EH (cell line): ENCODE results near the gene SH3RF2.
"Not testable (repeated sequence)": the region's sequence is repeated elsewhere in the genome, so short reads cannot be mapped to it uniquely, and the experiment has no call there.

Experiments used
- DNase-seq: peaks from one replicate; pipeline ENCODE4 v3.0.0-alpha.2; 2015; ENCODE audit warnings: low read depth

SH3RF2 gene

DNA sequence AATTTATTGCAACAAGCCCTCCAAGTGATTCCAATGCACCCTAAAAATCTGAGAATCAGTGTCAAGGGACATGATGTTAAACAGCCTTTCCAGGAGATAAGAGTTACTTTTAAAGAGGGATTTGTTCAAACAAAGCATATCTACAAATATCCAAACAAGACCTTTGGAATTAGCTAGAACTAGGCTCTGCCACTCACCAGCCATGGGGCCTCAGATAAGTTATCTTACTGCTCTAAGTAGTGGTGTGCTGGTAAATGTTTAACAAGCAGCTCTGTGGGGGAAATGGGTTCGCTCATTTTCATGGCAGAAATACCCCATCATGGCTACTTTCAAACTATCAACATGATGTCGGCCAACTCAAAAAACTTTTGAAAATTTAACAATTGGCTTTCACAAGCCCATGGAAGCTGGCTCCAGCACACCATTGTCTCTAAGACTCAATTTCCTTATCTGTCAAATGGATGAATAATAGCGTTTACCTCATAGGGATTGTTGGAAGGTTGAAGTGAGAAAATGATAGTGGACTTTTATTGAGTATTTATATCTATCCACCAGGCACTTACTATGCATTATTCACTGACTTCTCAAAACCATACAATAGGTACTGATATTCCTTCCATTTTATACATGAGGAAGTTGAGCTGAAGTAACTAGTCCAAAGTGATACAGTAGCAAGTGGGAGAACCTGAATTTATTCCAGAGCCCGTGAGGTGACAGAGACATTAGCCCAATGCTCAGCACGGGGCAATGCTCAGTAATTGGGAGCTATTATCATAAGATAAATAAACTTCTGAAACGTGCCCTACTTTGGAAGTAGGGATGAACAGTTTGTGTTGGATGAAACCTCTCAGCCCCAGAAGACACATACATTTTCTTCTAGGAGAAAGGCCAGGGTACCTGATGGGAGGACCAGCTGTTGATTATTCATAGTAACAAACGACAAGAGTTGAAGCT lies 43.2 kb downstream of the SH3RF2 start:
- no peak for DNase-seq

DNA sequence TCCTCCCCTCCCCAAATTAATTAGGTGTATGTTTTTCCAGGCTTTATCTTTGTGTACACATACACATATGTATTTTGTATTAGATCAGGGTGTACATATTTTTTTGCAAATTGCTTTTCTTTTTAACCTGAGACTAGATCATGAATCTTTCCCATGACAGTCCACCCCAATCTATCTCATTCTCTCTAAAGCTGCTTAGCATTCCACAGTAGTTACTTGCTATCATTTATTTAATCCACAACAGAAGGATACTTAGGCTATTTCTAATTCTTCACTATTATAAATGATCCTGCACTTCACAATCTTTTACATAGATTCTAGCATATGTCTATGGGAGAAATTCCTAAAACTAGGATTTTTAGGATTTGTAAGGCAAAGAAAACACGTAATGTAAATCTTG lies 43.9 kb downstream of the SH3RF2 start:
- peak; percentile 22 for DNase-seq

DNA sequence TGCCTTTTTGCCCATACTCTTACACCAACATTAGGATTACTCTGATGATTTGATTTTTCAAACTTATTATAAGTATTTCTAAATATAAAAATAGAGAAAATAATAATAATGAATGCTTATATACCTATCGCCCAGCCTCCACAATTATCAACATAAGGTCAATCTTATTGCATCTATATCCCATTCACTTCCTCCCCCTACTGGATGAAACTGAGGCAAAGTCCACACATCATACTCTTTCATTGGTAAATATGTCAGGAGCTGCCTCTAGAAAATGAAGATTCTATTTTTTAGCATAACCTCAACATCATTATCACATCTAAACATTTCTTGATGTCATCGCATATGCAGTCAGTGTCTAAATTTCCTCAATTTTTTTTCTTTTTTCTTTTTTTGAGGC lies 44.3 kb downstream of the SH3RF2 start:
- no peak for DNase-seq

DNA sequence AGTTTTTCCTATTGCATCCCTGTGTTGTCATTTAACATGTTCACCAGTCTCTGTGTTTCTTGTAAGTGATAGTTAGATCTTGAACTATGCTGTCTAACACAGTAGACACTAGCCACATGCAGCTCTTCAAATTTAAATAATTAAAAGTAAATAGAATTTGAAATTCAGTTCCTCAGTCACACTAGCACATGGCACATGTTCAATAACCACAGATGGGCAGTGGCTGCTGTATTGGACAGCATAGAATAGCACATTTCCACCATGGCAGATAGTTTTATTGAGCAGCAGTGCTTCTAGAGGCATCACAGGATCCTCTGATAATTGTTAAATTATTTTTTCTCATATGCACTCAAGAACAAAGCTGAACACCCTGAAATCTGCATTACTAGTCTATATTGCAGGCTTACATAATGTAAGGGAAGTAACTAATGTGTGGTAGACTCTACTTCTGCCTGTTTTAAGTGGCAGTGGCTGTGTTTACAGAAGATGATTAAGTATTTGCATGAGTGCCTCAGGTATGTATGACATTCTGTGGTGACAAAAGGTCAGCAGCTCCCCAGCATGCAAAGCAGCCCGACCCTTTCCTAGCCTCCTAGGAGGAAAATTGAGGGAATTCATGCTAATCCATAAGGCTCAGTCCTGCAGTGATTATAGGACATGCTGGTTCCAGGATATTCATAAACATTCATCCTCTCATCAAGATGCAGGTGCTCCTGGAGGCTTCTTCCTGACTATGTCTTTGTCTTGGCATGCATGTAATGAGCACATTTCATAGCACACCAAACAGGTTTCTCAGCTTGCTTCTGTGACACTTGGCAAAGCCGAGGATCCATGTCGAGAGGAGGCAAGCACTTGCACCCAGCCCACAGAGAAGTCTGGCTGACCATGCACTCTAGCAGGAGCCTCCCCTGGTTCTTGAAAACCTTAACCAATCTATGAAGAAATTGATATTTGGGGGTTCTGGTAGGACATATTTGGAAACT lies 45.5 kb downstream of the SH3RF2 start:
- DNase-seq, result peak; percentile 30

GRCh38 chr5:145982572-145983318 lies 46.4 kb downstream of the SH3RF2 start:
- DNase-seq, result peak; percentile 38

GRCh38 chr5:145983446-145983845 lies 47.1 kb downstream of the SH3RF2 start:
- DNase-seq, result no peak

DNA sequence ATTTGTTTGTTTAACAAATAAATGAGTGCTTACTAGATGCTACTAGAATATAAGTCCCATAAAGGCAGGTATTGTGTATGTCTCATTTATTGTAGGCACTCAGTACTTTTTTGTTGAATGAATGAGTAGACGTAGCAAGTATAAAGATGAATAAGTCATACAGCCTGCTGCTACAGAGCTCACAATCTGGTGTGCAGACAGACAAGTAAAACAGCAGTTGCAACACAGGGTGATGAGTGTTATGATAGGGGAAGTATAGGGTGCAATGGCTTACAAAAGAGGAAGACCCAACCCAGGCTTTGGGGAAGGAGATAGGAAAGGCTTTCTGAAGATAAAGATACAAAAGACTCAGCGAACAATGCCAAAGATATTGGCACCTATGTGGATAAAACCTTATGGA lies 47.7 kb downstream of the SH3RF2 start:
- DNase-seq, result no peak

DNA sequence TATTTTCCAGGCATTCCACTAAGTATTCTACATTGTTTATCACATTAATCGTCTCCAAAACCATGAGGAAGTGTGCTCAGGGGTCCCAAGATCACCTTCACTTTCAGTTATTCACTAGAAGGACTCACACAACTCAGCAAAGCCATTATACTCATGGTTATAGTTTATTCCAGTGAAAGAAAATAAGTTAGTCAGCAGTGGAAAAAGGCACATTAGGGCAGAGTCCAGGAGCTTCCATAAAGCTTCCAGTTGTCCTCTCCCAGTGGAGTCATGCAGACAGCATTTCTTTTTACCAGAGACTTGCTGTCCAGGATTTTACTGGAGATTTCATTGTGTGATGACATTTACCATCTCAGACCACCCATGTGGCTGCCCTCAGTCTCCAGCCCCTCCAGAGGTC lies 51.5 kb downstream of the SH3RF2 start:
- DNase-seq, result no peak

DNA sequence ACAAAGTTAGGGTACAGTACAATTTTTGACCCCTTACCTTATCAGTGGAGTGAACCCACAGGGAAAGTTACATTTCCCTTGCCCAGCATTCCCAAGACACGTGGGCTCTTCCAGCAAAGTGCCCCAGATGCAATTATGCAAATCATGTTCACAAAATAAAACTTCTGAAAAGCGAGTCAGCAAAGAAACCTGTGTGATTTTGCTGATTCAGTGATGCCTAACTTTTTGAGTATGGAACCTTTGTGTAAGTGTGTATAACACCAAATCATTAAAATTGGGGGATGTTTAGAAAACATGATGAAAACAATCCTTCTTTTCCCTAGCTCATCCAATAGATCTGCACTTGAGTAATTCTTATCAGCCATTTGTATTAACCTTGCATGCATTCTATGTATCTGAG lies 52.6 kb downstream of the SH3RF2 start:
- no peak for DNase-seq

- no peak for DNase-seq
These were observed 53.0 kb downstream of the SH3RF2 start for GRCh38 chr5:145989428-145989827.

- no peak for DNase-seq
These were observed 53.8 kb downstream of the SH3RF2 start for GRCh38 chr5:145990170-145990569.

- peak; percentile 64 for DNase-seq
These were observed 54.7 kb downstream of the SH3RF2 start for GRCh38 chr5:145991044-145991575.

- not testable (repeated sequence) for DNase-seq
These were observed 57.2 kb downstream of the SH3RF2 start for GRCh38 chr5:145993538-145993937.

DNA sequence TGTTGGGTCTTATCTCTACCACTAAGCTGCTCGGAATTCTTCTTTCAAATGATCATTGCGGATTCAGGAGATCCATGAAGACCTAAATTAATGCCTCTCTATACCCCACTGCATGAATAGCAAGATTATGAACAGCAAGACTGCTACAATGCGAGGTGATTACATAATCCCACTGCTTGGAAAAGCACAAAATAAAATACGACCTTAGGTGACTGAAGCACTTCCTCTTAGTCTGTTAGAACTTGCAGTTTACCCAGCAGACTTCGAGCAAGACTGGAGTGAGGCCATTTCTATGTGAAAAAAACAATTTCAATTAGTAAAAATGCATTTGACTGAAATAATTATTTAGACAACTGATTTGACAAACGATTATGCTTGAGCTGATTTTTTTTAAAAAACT lies 59.8 kb downstream of the SH3RF2 start:
- no peak for DNase-seq

- no peak for DNase-seq
These were observed 62.8 kb downstream of the SH3RF2 start for GRCh38 chr5:145999208-145999607.

- DNase-seq, result no peak
These were observed 63.7 kb downstream of the SH3RF2 start for GRCh38 chr5:146000072-146000471.

GRCh38 chr5:146001544-146002190 lies 65.3 kb downstream of the SH3RF2 start:
- DNase-seq, result no peak

DNA sequence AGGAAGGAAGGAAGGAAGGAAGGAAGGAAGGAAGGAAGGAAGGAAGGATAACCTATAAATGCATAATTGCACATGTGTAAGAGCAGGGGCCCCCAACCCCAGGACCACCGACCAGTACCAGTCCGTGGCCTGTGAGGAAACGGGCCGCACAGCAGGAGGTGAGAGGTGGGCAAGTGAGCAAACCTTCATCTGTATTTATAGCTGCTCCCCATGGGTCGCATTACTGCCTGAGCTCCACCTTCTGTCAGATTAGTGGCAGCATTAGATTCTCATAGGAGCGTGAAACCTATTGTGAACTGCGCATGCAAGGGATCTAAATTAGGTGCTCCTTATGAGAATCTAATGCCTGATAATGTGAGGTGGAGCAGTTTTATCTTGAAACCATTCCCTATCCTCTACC lies 66.1 kb downstream of the SH3RF2 start:
- DNase-seq, result no peak

GRCh38 chr5:146003852-146004251 lies 67.5 kb downstream of the SH3RF2 start:
- peak; percentile 10 for DNase-seq

DNA sequence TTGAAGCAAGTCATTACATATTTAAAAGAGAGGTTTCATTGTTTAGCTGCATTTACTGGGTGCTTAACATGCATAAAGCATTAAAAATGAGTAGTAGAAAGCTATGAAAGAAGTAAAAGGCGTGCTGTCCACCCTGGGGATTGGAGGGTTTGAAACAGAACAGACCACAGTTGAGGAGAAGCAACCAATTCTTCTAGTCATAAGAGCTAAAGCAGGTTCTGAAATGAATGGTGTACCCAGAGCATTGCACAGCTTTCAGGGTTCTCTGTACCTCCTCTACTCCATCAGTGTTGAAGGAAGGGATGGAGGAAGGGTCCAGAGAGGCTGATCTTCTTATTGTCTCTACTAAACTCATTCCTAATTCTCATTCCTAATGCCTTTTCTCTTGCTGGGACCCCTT lies 68.9 kb downstream of the SH3RF2 start:
- DNase-seq, result no peak

- DNase-seq, result no peak
These were observed 69.3 kb downstream of the SH3RF2 start for GRCh38 chr5:146005723-146006122.
